Panc1 (cell line): ENCODE results near the gene MPPED1. TPM values are rescaled to one million over a fixed set of nuclear protein-coding genes. Genes with fewer than 3 reads are reported as not detected.

Source experiments
- ATAC-seq: fragments of 200-7000 bp; cut with Tn5 transposase; 2 replicates; pipeline ENCODE4 v1.9.1; 2020; ENCODE audit warnings: mild to moderate bottlenecking, moderate library complexity
- BruUV-seq: library from RNA; stranded (reverse); fragments of 400-500 nt; replicated peaks from 2 replicates; lab custom pipeline; 2021; lab: Mats Ljungman, UMichigan
- CTCF ChIA-PET: fragments of 300-600 bp; sonication (Branson Sonifier 250); formaldehyde crosslinking; loops from one replicate; lab custom pipeline; 2022; ENCODE audit warnings: antibody characterized with exemption; lab: Charles Lee
- POLR2A ChIA-PET: fragments of 300-600 bp; sonication (Branson Sonifier 250); formaldehyde crosslinking; loops from one replicate; lab custom pipeline; 2022; ENCODE audit warnings: antibody characterized with exemption; lab: Charles Lee
- DNase-seq: peaks from one replicate; pipeline ENCODE4 v3.0.0-alpha.2; 2010; ENCODE audit warnings: low read depth, low spot score
- H3K27ac ChIP-seq: 2 replicates; pipeline ENCODE4 v1.5.1; 2011; ENCODE audit warnings: mild to moderate bottlenecking, low read length, inconsistent platforms
- H3K27me3 ChIP-seq: fragments of 200-500 bp; sonication (Bioruptor generic); 2 replicates; pipeline ENCODE4 v1.6.0; 2014; ENCODE audit warnings: low read length, inconsistent platforms; ENCODE audit not compliant: control insufficient read depth, insufficient read depth
- H3K36me3 ChIP-seq: fragments of 200-500 bp; sonication (Bioruptor generic); 2 replicates; pipeline ENCODE4 v1.5.1; 2014; ENCODE audit warnings: inconsistent platforms, mild to moderate bottlenecking, low read length, moderate library complexity; ENCODE audit not compliant: control insufficient read depth, insufficient read depth
- H3K4me1 ChIP-seq: 2 replicates; pipeline ENCODE4 v1.5.1; 2011; ENCODE audit warnings: inconsistent platforms, mild to moderate bottlenecking, low read length, moderate library complexity; ENCODE audit not compliant: control insufficient read depth, insufficient read depth
- H3K4me3 ChIP-seq, 2 experiments: 2 replicates each; pipeline ENCODE4 v1.5.1; 2011 to 2012; ENCODE audit warnings: low read depth in 2 of 2, low read length in 2 of 2, mild to moderate bottlenecking in 2 of 2, inconsistent platforms in 1 of 2, moderate library complexity in 1 of 2
- H3K9me3 ChIP-seq: fragments of 200-500 bp; sonication (Bioruptor generic); 2 replicates; pipeline ENCODE4 v1.5.1; 2014; ENCODE audit warnings: low read depth, mild to moderate bottlenecking, inconsistent platforms, low read length, moderate library complexity; ENCODE audit not compliant: control insufficient read depth, insufficient read depth
- POLR2AphosphoS5 ChIP-seq: IDR thresholded peaks from 2 replicates; pipeline ENCODE4 v1.6.1; 2012; ENCODE audit warnings: mild to moderate bottlenecking, low read depth, low read length, moderate library complexity
- SIN3A ChIP-seq: IDR thresholded peaks from 2 replicates; pipeline ENCODE4 v1.6.1; 2012; ENCODE audit warnings: low read depth, mild to moderate bottlenecking, low read length, moderate library complexity, borderline replicate concordance; ENCODE audit not compliant: insufficient read depth
- TCF7L2 ChIP-seq: IDR thresholded peaks from 2 replicates; pipeline ENCODE4 v1.6.1; 2011; ENCODE audit warnings: mild to moderate bottlenecking, low read depth, low read length, inconsistent platforms
- in situ Hi-C: cut with HindIII; loops from 2 replicates; pipeline ENCODE4 v1.10.0; 2016; ENCODE audit warnings: low sequenced_read_pairs, low pct_unique_long_range_greater_than_20kb
- intact Hi-C: fragments of 100-400 bp; cut with micrococcal nuclease; formaldehyde crosslinking; loops from one replicate; pipeline ENCODE4 v1.10.0; 2022; ENCODE audit not compliant: unreplicated experiment
- total RNA-seq: library from RNA; stranded (reverse); gene quantifications from one replicate; pipeline ENCODE4 v1.2.1, GENCODE V29; 2021; ENCODE audit not compliant: unreplicated experiment
- TF ChIP-seq, protein P1 (sequence below): fragments of 450-650 bp; IDR thresholded peaks from 2 replicates; pipeline ENCODE4 v1.5.1; 2017; ENCODE audit warnings: mild to moderate bottlenecking
- TF ChIP-seq, protein P2 (sequence below), 2 experiments: IDR thresholded peaks; 2 replicates each; pipeline ENCODE4 v1.6.1; 2011 to 2012; ENCODE audit warnings: low read depth in 2 of 2, control low read depth in 1 of 2, low read length in 1 of 2, mild to moderate bottlenecking in 1 of 2, moderate library complexity in 1 of 2; ENCODE audit not compliant: insufficient read depth in 1 of 2

The MPPED1 gene
- total RNA-seq, 1 experiment from 2014 or later: not detected

DNA sequence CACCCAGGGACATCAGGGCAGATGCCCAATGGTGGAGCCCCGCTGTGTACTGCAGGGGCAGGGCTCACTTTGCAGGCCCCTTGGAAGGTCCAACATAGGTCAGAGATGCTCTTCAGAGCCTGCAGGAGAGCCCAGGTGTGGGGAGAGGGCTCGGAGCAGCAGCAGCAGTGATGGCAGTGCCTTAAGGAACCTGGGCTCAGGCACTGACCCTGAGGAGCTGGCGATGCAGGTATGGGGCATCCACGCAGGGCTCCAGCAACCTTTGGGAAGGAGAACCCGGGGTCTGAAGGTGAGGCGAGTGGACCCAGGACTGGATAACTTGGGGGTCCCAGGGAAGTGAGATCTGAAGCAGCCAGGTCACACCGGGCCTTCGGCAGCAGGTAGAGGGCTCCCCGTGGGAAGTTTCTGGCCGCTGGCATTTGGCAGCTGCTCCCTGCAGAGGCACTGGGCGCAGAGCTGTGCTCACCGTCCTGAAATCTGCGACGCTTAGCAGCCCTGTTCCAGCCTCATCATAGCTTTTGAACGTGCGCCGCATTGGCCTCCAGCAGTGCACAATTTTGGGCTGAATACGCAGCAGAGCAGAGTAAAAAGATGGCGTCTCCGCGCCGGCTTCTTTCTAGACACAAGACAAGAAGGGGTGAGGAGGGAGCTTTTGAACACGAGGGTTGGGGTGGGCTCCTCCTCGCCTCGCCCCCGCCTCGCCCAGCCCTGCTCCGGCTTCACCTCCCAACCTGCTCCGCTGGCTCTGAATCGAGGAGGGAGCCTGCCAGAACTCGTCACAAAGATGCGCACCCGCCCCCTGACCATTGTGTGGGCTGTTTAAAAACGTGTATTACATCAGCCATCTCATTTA lies 118.8 kb downstream of the MPPED1 start:
- Histone ChIP-seq H3K9me3 (no peaks in the 10 kb centered on the region), H3K4me3 (no peak overlapping the region), H3K27me3 (no peaks in the 10 kb centered on the region), H3K4me1 (no peaks in the 10 kb centered on the region), H3K27ac (no peak overlapping the region), H3K36me3 (no peaks in the 10 kb centered on the region)
- no TSS peak for BruUV-seq
- ChIA-PET POLR2A (no interaction called here), CTCF (no interaction called here)
- no peak for ATAC-seq
- TF ChIP-seq TCF7L2 (no peak), SIN3A (no peak), POLR2AphosphoS5 (no peak)
- TF ChIP-seq, protein P1, sequence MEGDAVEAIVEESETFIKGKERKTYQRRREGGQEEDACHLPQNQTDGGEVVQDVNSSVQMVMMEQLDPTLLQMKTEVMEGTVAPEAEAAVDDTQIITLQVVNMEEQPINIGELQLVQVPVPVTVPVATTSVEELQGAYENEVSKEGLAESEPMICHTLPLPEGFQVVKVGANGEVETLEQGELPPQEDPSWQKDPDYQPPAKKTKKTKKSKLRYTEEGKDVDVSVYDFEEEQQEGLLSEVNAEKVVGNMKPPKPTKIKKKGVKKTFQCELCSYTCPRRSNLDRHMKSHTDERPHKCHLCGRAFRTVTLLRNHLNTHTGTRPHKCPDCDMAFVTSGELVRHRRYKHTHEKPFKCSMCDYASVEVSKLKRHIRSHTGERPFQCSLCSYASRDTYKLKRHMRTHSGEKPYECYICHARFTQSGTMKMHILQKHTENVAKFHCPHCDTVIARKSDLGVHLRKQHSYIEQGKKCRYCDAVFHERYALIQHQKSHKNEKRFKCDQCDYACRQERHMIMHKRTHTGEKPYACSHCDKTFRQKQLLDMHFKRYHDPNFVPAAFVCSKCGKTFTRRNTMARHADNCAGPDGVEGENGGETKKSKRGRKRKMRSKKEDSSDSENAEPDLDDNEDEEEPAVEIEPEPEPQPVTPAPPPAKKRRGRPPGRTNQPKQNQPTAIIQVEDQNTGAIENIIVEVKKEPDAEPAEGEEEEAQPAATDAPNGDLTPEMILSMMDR: no peak
- TF ChIP-seq, protein P2, sequence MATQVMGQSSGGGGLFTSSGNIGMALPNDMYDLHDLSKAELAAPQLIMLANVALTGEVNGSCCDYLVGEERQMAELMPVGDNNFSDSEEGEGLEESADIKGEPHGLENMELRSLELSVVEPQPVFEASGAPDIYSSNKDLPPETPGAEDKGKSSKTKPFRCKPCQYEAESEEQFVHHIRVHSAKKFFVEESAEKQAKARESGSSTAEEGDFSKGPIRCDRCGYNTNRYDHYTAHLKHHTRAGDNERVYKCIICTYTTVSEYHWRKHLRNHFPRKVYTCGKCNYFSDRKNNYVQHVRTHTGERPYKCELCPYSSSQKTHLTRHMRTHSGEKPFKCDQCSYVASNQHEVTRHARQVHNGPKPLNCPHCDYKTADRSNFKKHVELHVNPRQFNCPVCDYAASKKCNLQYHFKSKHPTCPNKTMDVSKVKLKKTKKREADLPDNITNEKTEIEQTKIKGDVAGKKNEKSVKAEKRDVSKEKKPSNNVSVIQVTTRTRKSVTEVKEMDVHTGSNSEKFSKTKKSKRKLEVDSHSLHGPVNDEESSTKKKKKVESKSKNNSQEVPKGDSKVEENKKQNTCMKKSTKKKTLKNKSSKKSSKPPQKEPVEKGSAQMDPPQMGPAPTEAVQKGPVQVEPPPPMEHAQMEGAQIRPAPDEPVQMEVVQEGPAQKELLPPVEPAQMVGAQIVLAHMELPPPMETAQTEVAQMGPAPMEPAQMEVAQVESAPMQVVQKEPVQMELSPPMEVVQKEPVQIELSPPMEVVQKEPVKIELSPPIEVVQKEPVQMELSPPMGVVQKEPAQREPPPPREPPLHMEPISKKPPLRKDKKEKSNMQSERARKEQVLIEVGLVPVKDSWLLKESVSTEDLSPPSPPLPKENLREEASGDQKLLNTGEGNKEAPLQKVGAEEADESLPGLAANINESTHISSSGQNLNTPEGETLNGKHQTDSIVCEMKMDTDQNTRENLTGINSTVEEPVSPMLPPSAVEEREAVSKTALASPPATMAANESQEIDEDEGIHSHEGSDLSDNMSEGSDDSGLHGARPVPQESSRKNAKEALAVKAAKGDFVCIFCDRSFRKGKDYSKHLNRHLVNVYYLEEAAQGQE (IDR thresholded peaks at IDR 0.05; ENCODE audit: insufficient read depth in 1 of 2, low read depth in 2 of 2, low read length in 1 of 2): no peak
- intact Hi-C loops: no loop called here
- in situ Hi-C loops: no loop called here
- DNase-seq: no peak

DNA sequence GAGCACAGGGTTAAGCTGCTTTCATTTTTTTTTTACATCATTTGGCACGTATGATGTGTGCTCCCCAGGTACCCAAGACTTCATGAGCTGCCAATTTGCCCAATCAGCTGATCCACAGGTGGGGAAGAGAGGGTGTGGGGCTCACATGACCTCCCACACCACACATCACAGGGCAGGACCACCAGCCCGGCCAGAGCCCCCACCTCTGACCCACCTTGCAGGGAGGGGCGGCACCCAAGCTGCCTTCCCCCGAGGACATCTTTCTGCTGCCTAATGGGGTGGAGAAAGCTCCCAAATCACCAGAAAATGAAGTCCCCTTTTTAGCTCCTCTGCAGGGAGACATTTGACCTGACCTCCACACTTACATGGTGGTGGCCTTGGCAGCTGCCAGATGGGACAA lies 119.8 kb downstream of the MPPED1 start:
- POLR2A ChIA-PET: no interaction called here
- no TSS peak for BruUV-seq
- Histone ChIP-seq H3K36me3 (no peaks in the 10 kb centered on the region), H3K9me3 (no peaks in the 10 kb centered on the region), H3K4me1 (no peaks in the 10 kb centered on the region), H3K27me3 (no peaks in the 10 kb centered on the region), H3K27ac (no peak overlapping the region), H3K4me3 (no peak overlapping the region)
- DNase-seq: no peak
- no peak for TF ChIP-seq SIN3A
- no peak for TF ChIP-seq TCF7L2
- TF ChIP-seq, protein P2 (IDR thresholded peaks at IDR 0.05; ENCODE audit: insufficient read depth in 1 of 2, low read depth in 2 of 2, low read length in 1 of 2): no peak
- no peak for TF ChIP-seq POLR2AphosphoS5
- TF ChIP-seq, protein P1: no peak
- ATAC-seq: no peak
- CTCF ChIA-PET: no interaction called here
- intact Hi-C loops: no loop called here
- in situ Hi-C loops: no loop called here
